A549 (cell line): Measurements from ENCODE around the gene COPG1. TPM values are rescaled to one million over a fixed set of nuclear protein-coding genes. Genes with fewer than 3 reads are reported as not detected.
A peak's percentile ranks its signal among the peaks of the same experiment; 100 is the strongest.

Source experiments
- ATAC-seq, 2 experiments: fragments of 200-7000 bp in 1 of 2; fragments of >200 bp in 1 of 2; cut with Nextera tagmentation in 1 of 2; cut with Tn5 transposase in 1 of 2; 3 replicates each; pipeline versions ENCODE4 v1.8.0 to v1.9.1; 2018 to 2020; ENCODE audit warnings: mild to moderate bottlenecking in 1 of 2, moderate library complexity in 1 of 2
- CTCF ChIA-PET: fragments of 300-600 bp; sonication (Branson Sonifier 250); formaldehyde crosslinking; extraction: SDS; loops from one replicate; lab custom pipeline; 2021; ENCODE audit warnings: antibody characterized with exemption, inconsistent platforms; lab: Yijun Ruan, JAX
- POLR2A ChIA-PET: fragments of 350-600 bp; formaldehyde crosslinking; extraction: SDS; loops from one replicate; lab custom pipeline; 2021; ENCODE audit warnings: antibody characterized with exemption, inconsistent platforms; lab: Yijun Ruan, JAX
- DNase-seq, 2 experiments: peaks; one replicate each; pipeline versions ENCODE4 v3.0.0 to v3.0.0-alpha.2; 2011 to 2016; ENCODE audit warnings: low read depth in 1 of 2, low spot score in 1 of 2
- FAIRE-seq: peaks from 2 replicates; lab custom pipeline; 2011; peaks lifted over from hg19 to GRCh38; lab: Jason Lieb, UNC
- H3K27ac ChIP-seq, 2 experiments: fragments of >200 bp; sonication (Bioruptor Twin); formaldehyde crosslinking; 3 replicates each; pipeline ENCODE4 v1.5.1; 2016 to 2017
- H3K4me1 ChIP-seq: fragments of >200 bp; sonication (Bioruptor Twin); formaldehyde crosslinking; 3 replicates; pipeline ENCODE4 v1.6.1; 2016
- H3K4me2 ChIP-seq: fragments of >200 bp; sonication (Bioruptor Twin); formaldehyde crosslinking; 3 replicates; pipeline ENCODE4 v1.6.1; 2016
- H3K4me3 ChIP-seq: fragments of >200 bp; sonication (Bioruptor Twin); formaldehyde crosslinking; 3 replicates; pipeline ENCODE4 v1.5.1; 2016
- H3K9me3 ChIP-seq: fragments of >200 bp; sonication (Bioruptor Twin); formaldehyde crosslinking; 3 replicates; pipeline ENCODE4 v1.6.1; 2016
- CBX2 ChIP-seq: fragments of 200-600 bp; sonication (generic); IDR thresholded peaks from 2 replicates; pipeline ENCODE4 v1.6.1; 2016; ENCODE audit warnings: low read depth, mild to moderate bottlenecking, borderline replicate concordance
- CBX8 ChIP-seq: fragments of 200-600 bp; sonication (generic); IDR thresholded peaks from 2 replicates; pipeline ENCODE4 v1.6.1; 2016
- CHD4 ChIP-seq: fragments of 200-600 bp; sonication (generic); IDR thresholded peaks from 2 replicates; pipeline ENCODE4 v1.6.1; 2016; ENCODE audit warnings: antibody characterized with exemption, mild to moderate bottlenecking, borderline replicate concordance
- EHF ChIP-seq: fragments of 250-450 bp; sonication (Bioruptor Pico); IDR thresholded peaks from 2 replicates; pipeline ENCODE4 v1.5.0; 2020; ENCODE audit warnings: mild to moderate bottlenecking
- HEYL ChIP-seq: fragments of 250-450 bp; sonication (Bioruptor Pico); IDR thresholded peaks from 2 replicates; pipeline ENCODE4 v1.8.0; 2021; ENCODE audit warnings: mild to moderate bottlenecking, moderate library complexity
- HOXB13 ChIP-seq: fragments of 250-450 bp; sonication (Bioruptor Pico); IDR thresholded peaks from 2 replicates; pipeline ENCODE4 v1.5.0; 2020; ENCODE audit warnings: low read depth, mild to moderate bottlenecking, moderate library complexity
- HOXB5 ChIP-seq: fragments of 250-450 bp; sonication (Bioruptor Pico); IDR thresholded peaks from 2 replicates; pipeline ENCODE4 v1.5.0; 2020; ENCODE audit warnings: mild to moderate bottlenecking, moderate library complexity
- JUN ChIP-seq, 2 experiments: fragments of >200 bp; sonication (Bioruptor Twin); formaldehyde crosslinking; IDR thresholded peaks; 2 replicates in 1 of 2; 3 replicates in 1 of 2; pipeline ENCODE4 v1.6.1; 2016 to 2017
- MYC ChIP-seq: IDR thresholded peaks from 2 replicates; pipeline ENCODE4 v1.6.1; 2012; ENCODE audit warnings: mild to moderate bottlenecking, inconsistent platforms, low read length, improper control_type of control experiment, borderline replicate concordance
- NFE2L2 ChIP-seq: fragments of 150-350 bp; conservative IDR thresholded peaks from 2 replicates; pipeline ENCODE4 v1.6.1; 2014; ENCODE audit warnings: low read length
- POLR2A ChIP-seq: IDR thresholded peaks from 2 replicates; pipeline ENCODE4 v1.6.1; 2012; ENCODE audit warnings: mild to moderate bottlenecking, low read length
- RAD21 ChIP-seq, 2 experiments: fragments of >200 bp in 1 of 2; sonication (Bioruptor Twin) in 1 of 2; formaldehyde crosslinking in 1 of 2; IDR thresholded peaks in 1 of 2; conservative IDR thresholded peaks in 1 of 2; 2 replicates in 1 of 2; 3 replicates in 1 of 2; pipeline ENCODE4 v1.6.1; 2012 to 2018; ENCODE audit warnings: inconsistent platforms in 1 of 2
- RFX5 ChIP-seq: fragments of 450-650 bp; IDR thresholded peaks from 2 replicates; pipeline ENCODE4 v1.7.1; 2014; ENCODE audit warnings: antibody characterized with exemption, mild to moderate bottlenecking, moderate library complexity
- RNF2 ChIP-seq: fragments of 200-600 bp; sonication (generic); IDR thresholded peaks from 2 replicates; pipeline ENCODE4 v1.6.1; 2016; ENCODE audit warnings: low read depth, mild to moderate bottlenecking, antibody characterized with exemption, moderate library complexity, borderline replicate concordance
- SMC3 ChIP-seq: fragments of >200 bp; sonication (Bioruptor Twin); formaldehyde crosslinking; IDR thresholded peaks from 3 replicates; pipeline ENCODE4 v1.6.1; 2018; ENCODE audit warnings: inconsistent platforms
- ZFP36 ChIP-seq: fragments of 450-650 bp; IDR thresholded peaks from 2 replicates; pipeline ENCODE4 v1.6.1; 2014; ENCODE audit warnings: borderline replicate concordance; ENCODE audit not compliant: partially characterized antibody
- ZSCAN20 ChIP-seq: fragments of 250-450 bp; sonication (Bioruptor Pico); IDR thresholded peaks from 2 replicates; pipeline ENCODE4 v1.8.0; 2022; ENCODE audit warnings: mild to moderate bottlenecking, moderate library complexity
- WGBS: methylation state at CpG from one replicate; pipeline ENCODE4 v1.1.6; 2017; ENCODE audit errors: missing lambda C conversion rate; 5-methylcytosine and 5-hydroxymethylcytosine counted together
- polyA plus RNA-seq, 4 experiments: library from polyadenylated mRNA; depleted of rRNA in 3 of 4; stranded (reverse); fragments of >200 nt; fragmentation: RNase III in 1 of 4; extraction: RNeasy Plus Mini Kit Qiagen cat#74134 plus additional on column Dnase treatment in 1 of 4; gene quantifications; 2 replicates in 3 of 4; 3 replicates in 1 of 4; pipeline ENCODE4 v1.2.3, GENCODE V29; 2011 to 2017
- TF ChIP-seq, protein P1 (sequence below): fragments of 200-600 bp; sonication (generic); IDR thresholded peaks from 2 replicates; pipeline ENCODE4 v1.6.1; 2016; ENCODE audit warnings: antibody characterized with exemption, mild to moderate bottlenecking, moderate library complexity
- TF ChIP-seq, protein P2 (sequence below): fragments of >200 bp; sonication (Bioruptor Twin); formaldehyde crosslinking; IDR thresholded peaks from 3 replicates; pipeline ENCODE4 v1.5.1; 2016
- TF ChIP-seq, protein P3 (sequence below): fragments of >200 bp; sonication (Bioruptor Twin); formaldehyde crosslinking; IDR thresholded peaks from 3 replicates; pipeline ENCODE4 v1.6.1; 2016

COPG1 gene
- polyA plus RNA-seq, 2 of the 4 experiments (the other 2 are of a cell fraction): 80.6 to 90.2 TPM

DNA sequence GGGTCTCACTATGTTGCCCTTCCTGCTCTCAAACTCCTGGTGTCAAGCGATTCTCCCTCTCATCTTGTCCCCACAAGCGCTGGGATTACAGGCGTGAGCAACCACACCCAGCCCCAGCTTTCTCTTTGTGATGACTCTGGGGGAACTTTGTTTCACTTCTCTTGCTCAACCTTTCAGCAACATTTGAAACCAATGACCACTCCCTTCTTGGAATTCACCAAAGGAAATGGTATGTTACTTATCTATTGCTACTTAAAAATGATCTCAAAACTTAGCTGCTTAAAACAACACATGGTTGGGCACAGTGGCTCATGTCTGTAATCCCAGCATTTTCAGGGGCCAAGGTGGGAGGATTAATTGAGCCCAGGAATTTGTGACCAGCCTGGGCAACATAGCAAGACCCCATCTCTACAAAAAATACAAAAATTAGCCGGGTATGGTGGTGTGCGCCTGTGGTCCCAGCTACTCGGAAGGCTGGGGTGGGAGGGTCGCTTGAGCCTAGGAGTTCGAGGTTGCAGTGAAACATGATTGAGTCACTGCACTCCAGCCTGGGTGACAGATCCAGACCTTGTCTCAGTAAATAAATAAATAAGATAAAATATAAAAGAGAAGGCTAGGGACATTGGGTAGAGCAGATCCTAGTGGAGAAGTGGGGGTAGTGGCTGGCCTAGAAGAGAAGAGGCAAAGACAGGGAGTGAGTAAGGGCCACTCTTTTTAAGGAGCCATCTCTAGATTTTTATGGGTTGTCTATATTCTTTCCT, 10.3 kb upstream of the COPG1 start:
- peak overlapping the region; percentile 53 to 63; a peak in 5 of 6 replicates for H3K27ac ChIP-seq
- H3K4me2 ChIP-seq: peak overlapping the region; percentile 47
- FAIRE-seq (no peak), ATAC-seq (peak in 1 of 2 experiments; percentile 59; a peak in 3 of 6 replicates), DNase-seq (peak in 1 of 2 experiments; percentile 43)
- H3K4me1 ChIP-seq: peaks cover 21% of the 10 kb centered on the region
- H3K4me3 ChIP-seq: no peak overlapping the region
- 56% methylated on average over 8 of the region's 8 CpGs for WGBS
- TF ChIP-seq EHF (CRISPR knock-in tag): no peak
- TF ChIP-seq RFX5: no peak
- no peak for TF ChIP-seq HOXB13 (CRISPR knock-in tag)
- TF ChIP-seq HEYL (CRISPR knock-in tag): no peak
- no peak for TF ChIP-seq SMC3
- TF ChIP-seq ZFP36: no peak
- TF ChIP-seq JUN (IDR thresholded peaks at IDR 0.05): no peak
- no peak for TF ChIP-seq CBX2
- TF ChIP-seq, protein P1, sequence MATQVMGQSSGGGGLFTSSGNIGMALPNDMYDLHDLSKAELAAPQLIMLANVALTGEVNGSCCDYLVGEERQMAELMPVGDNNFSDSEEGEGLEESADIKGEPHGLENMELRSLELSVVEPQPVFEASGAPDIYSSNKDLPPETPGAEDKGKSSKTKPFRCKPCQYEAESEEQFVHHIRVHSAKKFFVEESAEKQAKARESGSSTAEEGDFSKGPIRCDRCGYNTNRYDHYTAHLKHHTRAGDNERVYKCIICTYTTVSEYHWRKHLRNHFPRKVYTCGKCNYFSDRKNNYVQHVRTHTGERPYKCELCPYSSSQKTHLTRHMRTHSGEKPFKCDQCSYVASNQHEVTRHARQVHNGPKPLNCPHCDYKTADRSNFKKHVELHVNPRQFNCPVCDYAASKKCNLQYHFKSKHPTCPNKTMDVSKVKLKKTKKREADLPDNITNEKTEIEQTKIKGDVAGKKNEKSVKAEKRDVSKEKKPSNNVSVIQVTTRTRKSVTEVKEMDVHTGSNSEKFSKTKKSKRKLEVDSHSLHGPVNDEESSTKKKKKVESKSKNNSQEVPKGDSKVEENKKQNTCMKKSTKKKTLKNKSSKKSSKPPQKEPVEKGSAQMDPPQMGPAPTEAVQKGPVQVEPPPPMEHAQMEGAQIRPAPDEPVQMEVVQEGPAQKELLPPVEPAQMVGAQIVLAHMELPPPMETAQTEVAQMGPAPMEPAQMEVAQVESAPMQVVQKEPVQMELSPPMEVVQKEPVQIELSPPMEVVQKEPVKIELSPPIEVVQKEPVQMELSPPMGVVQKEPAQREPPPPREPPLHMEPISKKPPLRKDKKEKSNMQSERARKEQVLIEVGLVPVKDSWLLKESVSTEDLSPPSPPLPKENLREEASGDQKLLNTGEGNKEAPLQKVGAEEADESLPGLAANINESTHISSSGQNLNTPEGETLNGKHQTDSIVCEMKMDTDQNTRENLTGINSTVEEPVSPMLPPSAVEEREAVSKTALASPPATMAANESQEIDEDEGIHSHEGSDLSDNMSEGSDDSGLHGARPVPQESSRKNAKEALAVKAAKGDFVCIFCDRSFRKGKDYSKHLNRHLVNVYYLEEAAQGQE: no peak
- TF ChIP-seq, protein P2, sequence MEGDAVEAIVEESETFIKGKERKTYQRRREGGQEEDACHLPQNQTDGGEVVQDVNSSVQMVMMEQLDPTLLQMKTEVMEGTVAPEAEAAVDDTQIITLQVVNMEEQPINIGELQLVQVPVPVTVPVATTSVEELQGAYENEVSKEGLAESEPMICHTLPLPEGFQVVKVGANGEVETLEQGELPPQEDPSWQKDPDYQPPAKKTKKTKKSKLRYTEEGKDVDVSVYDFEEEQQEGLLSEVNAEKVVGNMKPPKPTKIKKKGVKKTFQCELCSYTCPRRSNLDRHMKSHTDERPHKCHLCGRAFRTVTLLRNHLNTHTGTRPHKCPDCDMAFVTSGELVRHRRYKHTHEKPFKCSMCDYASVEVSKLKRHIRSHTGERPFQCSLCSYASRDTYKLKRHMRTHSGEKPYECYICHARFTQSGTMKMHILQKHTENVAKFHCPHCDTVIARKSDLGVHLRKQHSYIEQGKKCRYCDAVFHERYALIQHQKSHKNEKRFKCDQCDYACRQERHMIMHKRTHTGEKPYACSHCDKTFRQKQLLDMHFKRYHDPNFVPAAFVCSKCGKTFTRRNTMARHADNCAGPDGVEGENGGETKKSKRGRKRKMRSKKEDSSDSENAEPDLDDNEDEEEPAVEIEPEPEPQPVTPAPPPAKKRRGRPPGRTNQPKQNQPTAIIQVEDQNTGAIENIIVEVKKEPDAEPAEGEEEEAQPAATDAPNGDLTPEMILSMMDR: no peak
- TF ChIP-seq HOXB5: no peak
- no peak for TF ChIP-seq CBX8
- TF ChIP-seq MYC: no peak
- no peak for TF ChIP-seq NFE2L2
- TF ChIP-seq ZSCAN20 (CRISPR knock-in tag): no peak
- TF ChIP-seq, protein P3, sequence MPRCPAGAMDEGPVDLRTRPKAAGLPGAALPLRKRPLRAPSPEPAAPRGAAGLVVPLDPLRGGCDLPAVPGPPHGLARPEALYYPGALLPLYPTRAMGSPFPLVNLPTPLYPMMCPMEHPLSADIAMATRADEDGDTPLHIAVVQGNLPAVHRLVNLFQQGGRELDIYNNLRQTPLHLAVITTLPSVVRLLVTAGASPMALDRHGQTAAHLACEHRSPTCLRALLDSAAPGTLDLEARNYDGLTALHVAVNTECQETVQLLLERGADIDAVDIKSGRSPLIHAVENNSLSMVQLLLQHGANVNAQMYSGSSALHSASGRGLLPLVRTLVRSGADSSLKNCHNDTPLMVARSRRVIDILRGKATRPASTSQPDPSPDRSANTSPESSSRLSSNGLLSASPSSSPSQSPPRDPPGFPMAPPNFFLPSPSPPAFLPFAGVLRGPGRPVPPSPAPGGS: no peak
- TF ChIP-seq RAD21 (conservative IDR thresholded peaks at IDR 0.05 in 1 of 2, IDR thresholded peaks at IDR 0.05 in 1 of 2): no peak
- TF ChIP-seq RNF2: no peak
- CTCF ChIA-PET: interaction anchor here (0.9 to 2.6 kb wide), 6 partner anchors 9 to 268 kb away, joined by 3 to 11 read pairs (median 6); no protein-coding TSS in a partner anchor
- H3K9me3 ChIP-seq: no peaks in the 10 kb centered on the region
- POLR2A ChIA-PET: interaction anchor here (0.6 kb wide), 1 partner anchor 16 kb away, joined by 4 read pairs; no protein-coding TSS in a partner anchor

DNA sequence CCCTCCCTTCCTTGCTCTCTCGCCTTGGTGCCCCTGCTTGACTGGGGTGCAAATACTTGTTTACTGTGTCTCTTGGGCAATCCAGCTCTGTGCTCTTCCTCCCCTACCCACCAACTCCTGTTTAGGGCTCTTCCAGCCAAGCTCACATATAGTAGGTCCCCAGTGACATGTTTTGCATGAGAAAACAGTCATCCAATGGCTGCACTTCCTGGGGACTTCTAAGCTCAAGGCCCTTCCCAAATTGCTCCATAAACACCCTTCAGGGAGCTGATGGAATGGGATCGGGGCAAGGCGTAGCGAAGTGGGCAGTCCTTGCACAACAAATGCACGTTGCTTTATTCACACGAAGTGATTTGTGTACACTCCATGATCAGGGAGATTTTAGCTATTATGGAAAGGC, 9.4 kb upstream of the COPG1 start:
- peak in 1 of 2 experiments; percentile 39; a peak in 1 of 6 replicates for ATAC-seq
- no peaks in the 10 kb centered on the region for H3K9me3 ChIP-seq
- 72% methylated on average over 6 of the region's 6 CpGs for WGBS
- ChIA-PET POLR2A (interaction anchor here (0.9 kb wide), 1 partner anchor 9 kb away, joined by 3 read pairs; the partner anchor contains the start of gene COPG1), CTCF (interaction anchor here (0.6 to 2.6 kb wide), 6 partner anchors 10 to 269 kb away, joined by 3 to 11 read pairs (median 6); no protein-coding TSS in a partner anchor)
- no peak for DNase-seq
- peak overlapping the region; percentile 53 to 63; a peak in 4 of 6 replicates for H3K27ac ChIP-seq
- no peak overlapping the region; the same call in 2 of the 3 replicates for H3K4me2 ChIP-seq
- H3K4me3 ChIP-seq: no peak overlapping the region
- TF ChIP-seq CHD4 (no peak), POLR2A (no peak)
- no peak for FAIRE-seq
- H3K4me1 ChIP-seq: peaks cover 26% of the 10 kb centered on the region
